Fibroblast of mammary gland (primary cell): ENCODE data around the gene HGFAC.

Source experiments
- DNase-seq: peaks from one replicate; pipeline ENCODE4 v3.0.0-alpha.2; 2010; ENCODE audit warnings: low read depth
- H3K4me3 ChIP-seq: 2 replicates; pipeline ENCODE4 v1.5.1; 2011; ENCODE audit warnings: low read depth, mild to moderate bottlenecking, low read length, moderate library complexity; ENCODE audit not compliant: control insufficient read depth
- TF ChIP-seq, protein P1 (sequence below): conservative IDR thresholded peaks from 2 replicates; pipeline ENCODE4 v1.5.1; 2011; ENCODE audit warnings: low read depth, low read length, inconsistent platforms; ENCODE audit not compliant: control insufficient read depth, insufficient read depth

HGFAC gene

DNA sequence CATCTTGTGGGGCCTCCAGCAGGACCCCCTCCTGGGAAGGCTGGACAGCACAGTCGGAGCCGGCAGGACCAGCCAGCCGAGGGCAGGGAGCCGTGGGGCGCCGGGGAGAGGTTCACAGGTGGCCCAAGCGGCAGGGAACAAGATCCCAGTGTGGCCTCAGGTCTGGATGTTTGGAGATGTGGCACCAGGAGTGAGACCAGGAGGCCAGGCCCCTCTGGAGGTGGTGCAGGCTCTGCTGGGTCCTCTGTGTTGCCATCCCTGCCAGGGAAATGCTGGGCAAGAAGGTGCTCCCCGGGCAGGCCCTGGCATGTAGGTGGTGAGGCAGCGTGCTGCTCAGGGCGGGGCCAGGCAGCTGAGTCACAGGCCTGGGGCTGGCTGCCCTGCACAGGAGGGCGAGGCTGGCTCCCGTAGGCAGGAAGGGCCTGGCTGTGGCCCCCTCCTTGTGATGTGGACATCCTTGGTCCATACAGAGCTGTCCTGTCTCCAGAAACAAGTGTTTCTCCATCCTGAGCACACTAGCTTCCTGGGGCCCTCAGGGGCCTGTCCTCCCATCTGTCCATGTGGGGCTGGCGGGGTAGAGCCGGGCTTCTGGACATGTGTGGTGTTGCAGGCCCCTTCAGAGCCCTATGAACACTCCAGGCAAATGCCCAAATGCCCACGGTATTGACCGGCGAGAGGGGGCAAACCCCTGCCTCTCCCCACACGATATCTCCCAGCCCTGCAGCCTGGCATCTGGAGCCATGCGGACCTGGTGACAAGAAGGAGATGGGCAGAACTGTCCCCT lies 4.8 kb upstream of the HGFAC start:
- DNase-seq: peak; percentile 46
- TF ChIP-seq, protein P1, sequence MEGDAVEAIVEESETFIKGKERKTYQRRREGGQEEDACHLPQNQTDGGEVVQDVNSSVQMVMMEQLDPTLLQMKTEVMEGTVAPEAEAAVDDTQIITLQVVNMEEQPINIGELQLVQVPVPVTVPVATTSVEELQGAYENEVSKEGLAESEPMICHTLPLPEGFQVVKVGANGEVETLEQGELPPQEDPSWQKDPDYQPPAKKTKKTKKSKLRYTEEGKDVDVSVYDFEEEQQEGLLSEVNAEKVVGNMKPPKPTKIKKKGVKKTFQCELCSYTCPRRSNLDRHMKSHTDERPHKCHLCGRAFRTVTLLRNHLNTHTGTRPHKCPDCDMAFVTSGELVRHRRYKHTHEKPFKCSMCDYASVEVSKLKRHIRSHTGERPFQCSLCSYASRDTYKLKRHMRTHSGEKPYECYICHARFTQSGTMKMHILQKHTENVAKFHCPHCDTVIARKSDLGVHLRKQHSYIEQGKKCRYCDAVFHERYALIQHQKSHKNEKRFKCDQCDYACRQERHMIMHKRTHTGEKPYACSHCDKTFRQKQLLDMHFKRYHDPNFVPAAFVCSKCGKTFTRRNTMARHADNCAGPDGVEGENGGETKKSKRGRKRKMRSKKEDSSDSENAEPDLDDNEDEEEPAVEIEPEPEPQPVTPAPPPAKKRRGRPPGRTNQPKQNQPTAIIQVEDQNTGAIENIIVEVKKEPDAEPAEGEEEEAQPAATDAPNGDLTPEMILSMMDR: no peak
- H3K4me3 ChIP-seq: no peak overlapping the region

DNA sequence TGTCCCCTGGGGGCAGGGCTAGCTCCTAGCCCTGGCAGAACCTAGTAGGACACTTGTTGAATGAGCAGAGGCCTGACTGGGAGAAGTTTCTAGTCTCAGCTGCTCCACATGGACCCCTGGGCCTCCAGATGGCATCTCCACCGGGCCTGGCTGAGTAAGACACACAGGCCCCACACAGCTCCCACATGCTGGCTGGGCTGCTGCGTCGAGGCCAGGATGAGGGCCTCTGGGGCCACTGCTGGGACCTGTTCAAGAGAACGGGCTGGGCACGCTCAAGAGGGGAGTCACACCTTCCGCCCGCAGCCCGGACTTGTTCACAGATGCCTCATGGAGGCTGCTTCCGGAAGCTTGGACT lies 4.2 kb upstream of the HGFAC start:
- no peak overlapping the region for H3K4me3 ChIP-seq
- DNase-seq: no peak
- TF ChIP-seq, protein P1: no peak

DNA sequence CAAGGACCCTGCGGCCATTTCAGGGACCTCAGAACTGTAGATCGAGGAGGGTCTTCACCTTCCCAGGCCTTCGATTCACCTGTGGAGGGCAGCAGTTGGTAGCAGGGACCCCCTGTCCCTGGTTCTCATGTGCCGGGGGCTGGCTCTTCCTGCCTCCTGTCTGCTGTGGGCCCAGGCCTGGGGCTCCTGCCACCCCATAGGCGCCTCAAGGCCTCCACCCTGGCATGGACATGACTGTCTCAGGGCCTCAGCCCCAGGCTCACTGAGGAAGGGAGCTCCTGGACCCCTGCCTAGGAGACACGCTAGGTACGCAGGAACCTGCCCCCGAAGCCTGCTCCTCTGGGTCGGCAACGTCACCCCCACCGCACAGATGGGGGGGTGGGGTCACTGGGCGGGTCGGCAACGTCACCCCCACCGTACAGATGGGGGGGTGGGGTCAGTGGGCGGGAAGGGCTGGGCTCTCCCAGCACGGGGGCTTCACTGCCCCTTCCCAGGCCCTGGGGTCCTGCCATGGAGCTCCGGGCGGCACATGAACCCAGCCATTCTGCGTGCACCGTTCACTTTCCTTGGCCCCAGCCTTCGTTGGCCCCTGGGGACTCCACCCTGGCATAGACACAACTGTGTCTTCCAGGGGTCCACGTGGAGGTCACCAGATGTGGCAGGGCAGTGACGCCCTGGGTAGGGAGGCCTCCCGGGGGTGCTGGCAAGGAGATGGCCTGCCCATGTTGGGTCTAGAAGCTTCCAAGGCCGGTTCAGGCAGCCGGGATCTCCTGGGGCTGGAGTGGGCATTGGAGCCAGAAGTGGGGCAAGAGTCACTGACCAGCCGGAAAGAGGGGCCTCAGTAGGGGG lies 3.5 kb upstream of the HGFAC start:
- TF ChIP-seq, protein P1: no peak
- no peak for DNase-seq
- no peak overlapping the region for H3K4me3 ChIP-seq

DNA sequence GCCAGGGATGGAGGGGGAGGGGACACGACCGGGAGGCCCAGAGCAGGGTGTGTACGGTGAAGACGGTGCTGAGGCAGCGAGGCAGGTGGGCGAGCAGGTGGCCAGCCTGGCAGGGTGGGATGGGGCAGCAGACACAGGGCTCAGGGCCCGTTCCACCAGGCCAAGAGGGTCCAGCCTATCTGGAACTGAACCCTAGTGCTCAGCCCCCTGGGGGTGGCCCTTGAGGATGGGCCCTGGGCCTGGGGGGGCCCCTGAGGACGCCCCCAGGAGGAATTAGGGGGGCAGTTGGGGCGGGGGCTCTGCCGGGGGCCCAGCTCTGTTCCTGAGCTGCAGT lies 3.0 kb upstream of the HGFAC start:
- no peak overlapping the region for H3K4me3 ChIP-seq
- TF ChIP-seq, protein P1: no peak
- DNase-seq: no peak

DNA sequence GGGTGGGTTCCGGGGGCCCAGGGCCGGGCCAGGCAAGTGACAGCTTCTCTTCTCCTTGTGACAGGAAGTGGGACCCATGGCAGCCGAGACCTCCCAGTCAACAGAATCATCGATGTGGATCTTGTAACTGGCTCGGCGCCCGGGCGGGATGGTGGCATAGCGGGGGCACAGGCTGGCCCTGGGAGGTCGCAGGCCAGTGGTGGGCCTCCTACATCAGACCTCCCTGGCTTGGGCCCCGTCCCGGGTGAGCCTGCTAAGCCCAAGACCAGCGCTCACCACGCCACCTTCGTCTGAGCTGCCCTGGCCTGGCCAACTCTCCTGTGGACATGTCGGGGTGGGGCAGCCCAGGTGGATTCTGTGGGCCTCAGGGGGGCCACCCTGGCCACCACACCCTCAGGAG lies 2.4 kb upstream of the HGFAC start:
- no peak overlapping the region for H3K4me3 ChIP-seq
- TF ChIP-seq, protein P1: no peak
- no peak for DNase-seq

DNA sequence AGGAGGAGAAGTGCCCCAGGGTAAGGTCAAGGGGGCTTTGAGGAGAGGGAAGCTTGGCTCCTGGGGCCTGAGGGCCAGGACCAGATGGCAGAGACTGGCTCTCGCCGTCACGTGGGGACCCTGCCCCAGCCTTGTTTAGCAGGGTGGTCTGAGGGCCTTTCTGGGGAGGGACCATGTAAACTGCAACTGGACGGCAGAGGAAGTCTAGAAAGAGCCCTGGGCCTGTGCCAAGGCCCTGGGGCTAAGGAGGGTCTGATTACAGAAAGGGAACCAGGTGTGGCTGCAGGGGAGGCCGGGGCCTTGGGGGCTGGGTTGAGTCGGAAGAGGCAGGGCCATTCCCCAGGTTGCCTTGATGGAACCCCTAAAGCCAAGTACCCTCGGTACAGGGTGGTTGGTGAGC lies 1.8 kb upstream of the HGFAC start:
- TF ChIP-seq, protein P1: no peak
- no peak overlapping the region for H3K4me3 ChIP-seq
- no peak for DNase-seq
